Activated CD4-positive, alpha-beta T cell treated with anti-CD3 and anti-CD28 coated beads for 48 hours (primary cell): ENCODE data around the gene R3HDM2.
"Not testable (repeated sequence)": the region's sequence is repeated elsewhere in the genome, so short reads cannot be mapped to it uniquely, and the experiment has no call there.

ENCODE experiments used
- DNase-seq: peaks from one replicate; pipeline ENCODE4 v3.0.0-alpha.2; 2020

Gene R3HDM2

GRCh38 chr12:57319678-57320469 is 111.0 kb downstream of the R3HDM2 start:
- DNase-seq, result no peak

GRCh38 chr12:57315681-57316080 is 115.2 kb downstream of the R3HDM2 start:
- no peak for DNase-seq

- DNase-seq, result not testable (repeated sequence)
Measured at GRCh38 chr12:57312287-57312686, 118.6 kb downstream of the R3HDM2 start.

GRCh38 chr12:57309420-57309819 is 121.4 kb downstream of the R3HDM2 start:
- DNase-seq, result no peak

GRCh38 chr12:57300961-57301584 is 129.8 kb downstream of the R3HDM2 start:
- DNase-seq, result no peak

- no peak for DNase-seq
Measured at GRCh38 chr12:57299514-57300016, 131.3 kb downstream of the R3HDM2 start.

- DNase-seq, result no peak
Measured at GRCh38 chr12:57296291-57296690, 134.6 kb downstream of the R3HDM2 start.

GRCh38 chr12:57282073-57282472 is 148.8 kb downstream of the R3HDM2 start:
- DNase-seq, result not testable (repeated sequence)

- peak; percentile 83 for DNase-seq
Measured at GRCh38 chr12:57280211-57281062, 150.4 kb downstream of the R3HDM2 start.

GRCh38 chr12:57278465-57279381 is 152.1 kb downstream of the R3HDM2 start:
- DNase-seq, result no peak

GRCh38 chr12:57276935-57277563 is 153.8 kb downstream of the R3HDM2 start:
- DNase-seq, result peak; percentile 55

GRCh38 chr12:57276233-57276632 is 154.6 kb downstream of the R3HDM2 start:
- DNase-seq, result not testable (repeated sequence)

- no peak for DNase-seq
Measured at GRCh38 chr12:57273516-57273915, 157.3 kb downstream of the R3HDM2 start.

GRCh38 chr12:57272337-57273151 is 158.3 kb downstream of the R3HDM2 start:
- no peak for DNase-seq

- no peak for DNase-seq
Measured at GRCh38 chr12:57270966-57271470, 159.8 kb downstream of the R3HDM2 start.

GRCh38 chr12:57268264-57268663 is 162.6 kb downstream of the R3HDM2 start:
- DNase-seq, result peak; percentile 69

GRCh38 chr12:57266681-57267080 is 164.2 kb downstream of the R3HDM2 start:
- DNase-seq, result no peak

GRCh38 chr12:57263096-57263495 is 167.7 kb downstream of the R3HDM2 start:
- no peak for DNase-seq

- DNase-seq, result no peak
Measured at GRCh38 chr12:57262126-57262822, 168.6 kb downstream of the R3HDM2 start.

- DNase-seq, result no peak
Measured at GRCh38 chr12:57261428-57261865, 169.4 kb downstream of the R3HDM2 start.
